ENCODE results near the gene IZUMO2. TPM values are rescaled to one million over a fixed set of nuclear protein-coding genes. Genes with fewer than 3 reads are reported as not detected.

IZUMO2 gene
- total RNA-seq, 6 experiments from 2014 or later, result not detected

DNA sequence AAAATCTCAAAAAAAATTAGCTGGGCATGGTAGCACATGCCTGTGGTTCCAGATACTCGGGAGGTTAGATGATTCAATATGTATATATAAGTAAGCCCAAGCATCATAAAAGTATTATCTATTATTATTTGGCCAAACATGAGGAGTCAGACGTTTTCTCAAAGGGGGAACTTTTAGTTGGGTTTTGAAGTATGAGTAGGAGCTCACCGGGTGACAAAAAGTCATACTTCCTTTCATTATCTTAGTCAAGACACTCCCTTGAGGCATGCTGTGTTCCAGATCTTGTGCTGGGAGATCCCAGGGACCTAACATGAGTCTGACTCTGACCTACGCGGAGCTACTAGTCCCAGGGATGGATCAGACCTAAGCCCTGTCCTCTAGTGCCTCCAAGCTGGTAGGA, 32.1 kb upstream of the IZUMO2 start:
- peaks cover 10% of the 10 kb centered on the region for H3K27me3 Mint-ChIP-seq (ENCODE audit: insufficient read depth)
- H3K9me3 Mint-ChIP-seq, result peaks cover 10% of the 10 kb centered on the region
- H3K4me3 Mint-ChIP-seq, result no peak overlapping the region
- H3K36me3 Mint-ChIP-seq (ENCODE audit: low read depth), result no peaks in the 10 kb centered on the region
- DNase-seq, result no peak
- H3K27ac Mint-ChIP-seq, result no peak overlapping the region
- TF ChIP-seq, protein P1, sequence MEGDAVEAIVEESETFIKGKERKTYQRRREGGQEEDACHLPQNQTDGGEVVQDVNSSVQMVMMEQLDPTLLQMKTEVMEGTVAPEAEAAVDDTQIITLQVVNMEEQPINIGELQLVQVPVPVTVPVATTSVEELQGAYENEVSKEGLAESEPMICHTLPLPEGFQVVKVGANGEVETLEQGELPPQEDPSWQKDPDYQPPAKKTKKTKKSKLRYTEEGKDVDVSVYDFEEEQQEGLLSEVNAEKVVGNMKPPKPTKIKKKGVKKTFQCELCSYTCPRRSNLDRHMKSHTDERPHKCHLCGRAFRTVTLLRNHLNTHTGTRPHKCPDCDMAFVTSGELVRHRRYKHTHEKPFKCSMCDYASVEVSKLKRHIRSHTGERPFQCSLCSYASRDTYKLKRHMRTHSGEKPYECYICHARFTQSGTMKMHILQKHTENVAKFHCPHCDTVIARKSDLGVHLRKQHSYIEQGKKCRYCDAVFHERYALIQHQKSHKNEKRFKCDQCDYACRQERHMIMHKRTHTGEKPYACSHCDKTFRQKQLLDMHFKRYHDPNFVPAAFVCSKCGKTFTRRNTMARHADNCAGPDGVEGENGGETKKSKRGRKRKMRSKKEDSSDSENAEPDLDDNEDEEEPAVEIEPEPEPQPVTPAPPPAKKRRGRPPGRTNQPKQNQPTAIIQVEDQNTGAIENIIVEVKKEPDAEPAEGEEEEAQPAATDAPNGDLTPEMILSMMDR (IDR thresholded peaks at IDR 0.05), result no peak
- H3K4me1 Mint-ChIP-seq (ENCODE audit: low read depth), result no peaks in the 10 kb centered on the region

DNA sequence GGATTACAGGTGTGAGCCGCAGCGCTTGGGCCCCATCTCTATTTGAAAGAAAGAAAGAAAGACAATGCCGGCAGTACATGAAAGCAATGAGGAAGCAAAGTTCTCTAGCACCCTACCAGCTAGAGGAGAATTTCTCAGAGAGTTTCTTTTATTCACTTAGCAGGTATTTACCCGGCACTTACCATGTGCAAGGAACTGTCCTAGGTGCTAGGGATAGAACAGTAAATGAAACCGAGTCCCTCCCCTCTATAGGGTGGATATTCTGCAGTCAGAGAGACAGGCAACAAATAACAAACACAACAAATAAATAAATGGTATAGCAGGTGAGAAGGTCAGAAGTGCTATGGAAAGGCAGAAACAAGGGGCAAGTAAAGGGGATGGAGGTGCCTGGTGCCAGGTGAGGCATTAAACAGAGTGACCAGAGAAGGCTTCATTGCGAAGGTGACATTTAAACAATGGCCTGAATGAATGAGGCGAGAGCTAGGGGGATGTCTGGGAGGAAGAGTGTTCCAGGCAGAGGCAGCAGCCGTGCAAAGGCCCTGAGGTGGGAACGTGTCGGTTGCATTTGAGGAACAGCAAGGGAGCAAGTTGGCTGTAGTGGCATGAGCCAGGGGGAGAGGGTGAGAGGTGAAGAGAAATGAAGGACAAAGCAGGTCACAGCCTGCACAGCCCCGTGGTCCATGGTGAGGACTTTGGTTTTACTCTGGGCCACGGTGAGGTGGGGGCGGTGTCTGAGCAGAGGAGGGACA, 29.6 kb upstream of the IZUMO2 start:
- Mint-ChIP-seq H3K27me3 (ENCODE audit: insufficient read depth) (peaks cover 10% of the 10 kb centered on the region), H3K4me1 (ENCODE audit: low read depth) (no peaks in the 10 kb centered on the region), H3K27ac (no peak overlapping the region), H3K36me3 (ENCODE audit: low read depth) (no peaks in the 10 kb centered on the region), H3K9me3 (peaks cover 10% of the 10 kb centered on the region), H3K4me3 (no peak overlapping the region)
- DNase-seq, result no peak
- TF ChIP-seq, protein P1 (IDR thresholded peaks at IDR 0.05), result no peak

DNA sequence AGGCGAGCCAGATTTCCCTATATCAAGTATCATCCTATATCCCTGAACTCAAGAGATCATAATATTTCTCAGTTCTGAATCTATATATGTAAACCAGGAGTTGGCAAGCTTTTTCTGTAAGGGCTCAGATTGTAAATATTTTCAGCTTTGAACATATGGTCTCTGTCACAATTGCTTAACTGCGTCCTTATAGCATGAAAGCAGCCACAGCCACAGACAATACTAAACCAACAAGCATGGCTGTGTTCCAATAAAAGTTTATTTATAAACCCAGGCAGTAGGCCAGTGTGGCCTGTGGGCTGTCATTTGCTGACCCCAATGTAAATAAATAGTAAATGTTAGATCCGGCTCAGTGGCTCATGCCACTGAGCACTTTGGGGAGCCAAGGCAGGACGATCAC, 28.1 kb upstream of the IZUMO2 start:
- H3K27ac Mint-ChIP-seq, result no peak overlapping the region
- H3K4me1 Mint-ChIP-seq (ENCODE audit: low read depth), result no peaks in the 10 kb centered on the region
- H3K9me3 Mint-ChIP-seq, result peaks cover 14% of the 10 kb centered on the region
- TF ChIP-seq, protein P1 (IDR thresholded peaks at IDR 0.05), result no peak
- peaks cover 10% of the 10 kb centered on the region for H3K27me3 Mint-ChIP-seq (ENCODE audit: insufficient read depth)
- no peaks in the 10 kb centered on the region for H3K36me3 Mint-ChIP-seq (ENCODE audit: low read depth)
- DNase-seq, result no peak
- H3K4me3 Mint-ChIP-seq, result no peak overlapping the region

DNA sequence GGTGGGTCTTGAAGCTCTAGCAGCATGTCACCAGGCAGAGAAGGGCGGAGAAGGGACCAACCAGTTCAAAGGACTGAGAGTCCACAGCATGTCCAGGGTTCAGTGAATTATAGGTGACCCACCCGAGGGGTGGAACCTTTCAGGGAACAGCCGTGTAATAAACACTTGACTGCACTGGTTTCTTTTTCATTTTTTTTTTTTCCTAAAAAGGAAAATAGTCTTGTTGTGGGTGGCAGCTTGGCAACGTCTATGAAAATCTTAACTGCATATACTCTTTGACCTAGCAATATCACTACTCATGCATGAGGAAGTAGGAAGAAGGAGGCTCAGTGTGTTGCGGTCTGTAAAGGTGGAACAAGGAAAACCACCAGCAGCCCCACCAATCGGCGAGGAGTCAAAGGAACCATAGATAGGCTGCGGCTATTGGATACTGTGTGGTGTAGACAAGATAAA, 27.4 kb upstream of the IZUMO2 start:
- H3K27me3 Mint-ChIP-seq (ENCODE audit: insufficient read depth), result peaks cover 10% of the 10 kb centered on the region
- TF ChIP-seq, protein P1 (IDR thresholded peaks at IDR 0.05), result no peak
- no peak overlapping the region for H3K4me3 Mint-ChIP-seq
- DNase-seq, result no peak
- H3K27ac Mint-ChIP-seq, result no peak overlapping the region
- peaks cover 15% of the 10 kb centered on the region for H3K9me3 Mint-ChIP-seq
- H3K4me1 Mint-ChIP-seq (ENCODE audit: low read depth), result no peaks in the 10 kb centered on the region
- no peaks in the 10 kb centered on the region for H3K36me3 Mint-ChIP-seq (ENCODE audit: low read depth)

DNA sequence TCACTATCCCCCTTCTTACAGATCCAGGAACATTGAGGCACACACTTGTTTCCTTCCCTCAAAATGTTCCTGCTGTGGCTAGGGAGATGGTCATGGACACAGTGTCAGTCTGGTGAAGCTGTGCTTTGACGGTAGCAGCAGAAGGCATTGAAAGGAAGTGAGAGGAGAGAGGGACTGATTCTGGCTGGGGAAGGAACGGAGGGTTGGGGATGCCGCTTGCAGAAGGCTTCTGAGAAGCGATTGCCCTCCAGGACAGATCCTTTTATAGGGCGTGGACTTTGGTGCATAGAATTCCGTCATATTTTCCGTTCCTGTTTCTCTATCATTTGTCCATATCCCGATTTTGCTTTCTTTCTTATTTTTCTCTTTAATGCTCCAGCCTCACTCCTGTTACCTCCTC, 26.2 kb upstream of the IZUMO2 start:
- DNase-seq, result no peak
- Mint-ChIP-seq H3K27me3 (ENCODE audit: insufficient read depth) (peaks cover 10% of the 10 kb centered on the region), H3K27ac (no peak overlapping the region), H3K36me3 (ENCODE audit: low read depth) (no peaks in the 10 kb centered on the region), H3K4me3 (no peak overlapping the region), H3K4me1 (ENCODE audit: low read depth) (no peaks in the 10 kb centered on the region), H3K9me3 (peaks cover 15% of the 10 kb centered on the region)
- TF ChIP-seq, protein P1 (IDR thresholded peaks at IDR 0.05), result no peak

Data from HFFc6 (cell line).